Measurements from ENCODE around the gene EPB41L5. TPM values are rescaled to one million over a fixed set of nuclear protein-coding genes. Genes with fewer than 3 reads are reported as not detected.
"Not testable (repeated sequence)": the region's sequence is repeated elsewhere in the genome, so short reads cannot be mapped to it uniquely, and the experiment has no call there.

The EPB41L5 gene
- total RNA-seq, 1 donor from 2014 or later: 42.7 TPM

- DNase-seq (ENCODE audit: low read depth, low spot score): no peak
- Mint-ChIP-seq H3K4me1 (no peaks in the 10 kb centered on the region), H3K27me3 (ENCODE audit: low read depth) (no peaks in the 10 kb centered on the region), H3K36me3 (ENCODE audit: low read depth) (peaks cover 52% of the 10 kb centered on the region), H3K4me3 (no peak overlapping the region), H3K27ac (ENCODE audit: unreplicated experiment) (no peak overlapping the region), H3K9me3 (peaks cover 17% of the 10 kb centered on the region)
- TF ChIP-seq CTCF (conservative IDR thresholded peaks at IDR 0.05): no peak
Measured at GRCh38 chr2:120044336-120044735, 31.5 kb downstream of the EPB41L5 start.

GRCh38 chr2:120045775-120046174 lies 32.9 kb downstream of the EPB41L5 start:
- not testable (repeated sequence) for H3K4me3 Mint-ChIP-seq; H3K27ac Mint-ChIP-seq (ENCODE audit: unreplicated experiment); DNase-seq (ENCODE audit: low read depth, low spot score); H3K4me1 Mint-ChIP-seq; H3K27me3 Mint-ChIP-seq (ENCODE audit: low read depth)
- Mint-ChIP-seq H3K36me3 (ENCODE audit: low read depth) (peaks cover 63% of the 10 kb centered on the region), H3K9me3 (peaks cover 20% of the 10 kb centered on the region)

- not testable (repeated sequence) for H3K27me3 Mint-ChIP-seq (ENCODE audit: low read depth)
- peaks cover 20% of the 10 kb centered on the region for H3K9me3 Mint-ChIP-seq
Measured at GRCh38 chr2:120046252-120046651, 33.4 kb downstream of the EPB41L5 start.

GRCh38 chr2:120052597-120052996 lies 39.7 kb downstream of the EPB41L5 start:
- Mint-ChIP-seq H3K9me3 (peaks cover 24% of the 10 kb centered on the region), H3K27ac (ENCODE audit: unreplicated experiment) (no peak overlapping the region), H3K27me3 (ENCODE audit: low read depth) (no peaks in the 10 kb centered on the region), H3K4me1 (no peaks in the 10 kb centered on the region), H3K4me3 (no peak overlapping the region), H3K36me3 (ENCODE audit: low read depth) (peaks cover 75% of the 10 kb centered on the region)
- no peak for DNase-seq (ENCODE audit: low read depth, low spot score)
- TF ChIP-seq CTCF (conservative IDR thresholded peaks at IDR 0.05): no peak

More at GRCh38 chr2:120046252-120046651, 33.4 kb downstream of the EPB41L5 start:
- not testable (repeated sequence) for H3K27ac Mint-ChIP-seq (ENCODE audit: unreplicated experiment); DNase-seq (ENCODE audit: low read depth, low spot score); H3K4me3 Mint-ChIP-seq; H3K4me1 Mint-ChIP-seq
- H3K36me3 Mint-ChIP-seq (ENCODE audit: low read depth): peaks cover 64% of the 10 kb centered on the region

- Mint-ChIP-seq H3K27ac (ENCODE audit: unreplicated experiment) (no peak overlapping the region), H3K36me3 (ENCODE audit: low read depth) (peaks cover 63% of the 10 kb centered on the region)
Measured at GRCh38 chr2:120053891-120054290, 41.0 kb downstream of the EPB41L5 start.

GRCh38 chr2:120059483-120059882 lies 46.6 kb downstream of the EPB41L5 start:
- TF ChIP-seq CTCF (conservative IDR thresholded peaks at IDR 0.05): no peak
- Mint-ChIP-seq H3K27ac (ENCODE audit: unreplicated experiment) (no peak overlapping the region), H3K27me3 (ENCODE audit: low read depth) (no peaks in the 10 kb centered on the region), H3K36me3 (ENCODE audit: low read depth) (peaks cover 25% of the 10 kb centered on the region), H3K4me3 (no peak overlapping the region), H3K9me3 (peaks cover 7% of the 10 kb centered on the region), H3K4me1 (no peaks in the 10 kb centered on the region)
- no peak for DNase-seq (ENCODE audit: low read depth, low spot score)

More at GRCh38 chr2:120053891-120054290, 41.0 kb downstream of the EPB41L5 start:
- H3K4me3 Mint-ChIP-seq: no peak overlapping the region
- DNase-seq (ENCODE audit: low read depth, low spot score): no peak
- TF ChIP-seq CTCF (conservative IDR thresholded peaks at IDR 0.05): no peak
- peaks cover 16% of the 10 kb centered on the region for H3K9me3 Mint-ChIP-seq
- no peaks in the 10 kb centered on the region for H3K27me3 Mint-ChIP-seq (ENCODE audit: low read depth)
- no peaks in the 10 kb centered on the region for H3K4me1 Mint-ChIP-seq
